Measurements from ENCODE around the gene FHOD1.

FHOD1 gene

GRCh38 chr16:67183627-67184452 lies 63.4 kb downstream of the FHOD1 start, which contains the start of gene MATCAP1:
MATCAP1 (minus strand) TSS chr16:67183963; CDS start chr16:67180610, 3,353 bp downstream.
- no peaks in the 10 kb centered on the region for H3K36me3 ChIP-seq (ENCODE audit: insufficient read depth, low read length)
- peaks cover 1% of the 10 kb centered on the region; the same call in 1 of the 2 replicates for H3K4me1 ChIP-seq (ENCODE audit: insufficient read depth, low read length)
- no peaks in the 10 kb centered on the region for H3K9me3 ChIP-seq (ENCODE audit: control insufficient read depth, insufficient read depth, low read length)
- H3K9ac ChIP-seq (ENCODE audit: low read depth, low read length) = peak within 1 kb of the TSS; percentile 99

- H3K4me1 ChIP-seq (ENCODE audit: insufficient read depth, low read length) = peaks cover 4% of the 10 kb centered on the region; the same call in 1 of the 2 replicates
- H3K9ac ChIP-seq (ENCODE audit: low read depth, low read length) = peak overlapping the region; percentile 99; the same call in 1 of the 2 replicates
- H3K36me3 ChIP-seq (ENCODE audit: insufficient read depth, low read length) = no peaks in the 10 kb centered on the region
- H3K9me3 ChIP-seq (ENCODE audit: control insufficient read depth, insufficient read depth, low read length) = no peaks in the 10 kb centered on the region
Observed at GRCh38 chr16:67183284-67183626, 64.0 kb downstream of the FHOD1 start.

GRCh38 chr16:67182288-67182687 lies 65.0 kb downstream of the FHOD1 start:
- Histone ChIP-seq H3K4me1 (ENCODE audit: insufficient read depth, low read length) (peaks cover 4% of the 10 kb centered on the region; the same call in 1 of the 2 replicates), H3K36me3 (ENCODE audit: insufficient read depth, low read length) (no peaks in the 10 kb centered on the region), H3K9me3 (ENCODE audit: control insufficient read depth, insufficient read depth, low read length) (no peaks in the 10 kb centered on the region), H3K9ac (ENCODE audit: low read depth, low read length) (no peak overlapping the region)

- no peaks in the 10 kb centered on the region for H3K9me3 ChIP-seq (ENCODE audit: control insufficient read depth, insufficient read depth, low read length)
- no peaks in the 10 kb centered on the region for H3K36me3 ChIP-seq (ENCODE audit: insufficient read depth, low read length)
- H3K4me1 ChIP-seq (ENCODE audit: insufficient read depth, low read length) = peaks cover 4% of the 10 kb centered on the region; the same call in 1 of the 2 replicates
- no peak overlapping the region for H3K9ac ChIP-seq (ENCODE audit: low read depth, low read length)
Observed at GRCh38 chr16:67181346-67181745, 65.9 kb downstream of the FHOD1 start.

- Histone ChIP-seq H3K9ac (ENCODE audit: low read depth, low read length) (no peak overlapping the region), H3K36me3 (ENCODE audit: insufficient read depth, low read length) (no peaks in the 10 kb centered on the region), H3K9me3 (ENCODE audit: control insufficient read depth, insufficient read depth, low read length) (no peaks in the 10 kb centered on the region), H3K4me1 (ENCODE audit: insufficient read depth, low read length) (peaks cover 4% of the 10 kb centered on the region; the same call in 1 of the 2 replicates)
Observed at GRCh38 chr16:67180166-67180565, 67.1 kb downstream of the FHOD1 start.

- no peaks in the 10 kb centered on the region for H3K36me3 ChIP-seq (ENCODE audit: insufficient read depth, low read length)
- peaks cover 4% of the 10 kb centered on the region; the same call in 1 of the 2 replicates for H3K4me1 ChIP-seq (ENCODE audit: insufficient read depth, low read length)
- H3K9ac ChIP-seq (ENCODE audit: low read depth, low read length) = no peak overlapping the region
Observed at GRCh38 chr16:67179421-67180080, 67.7 kb downstream of the FHOD1 start.

More at GRCh38 chr16:67179421-67180080, 67.7 kb downstream of the FHOD1 start:
- H3K9me3 ChIP-seq (ENCODE audit: control insufficient read depth, insufficient read depth, low read length) = no peaks in the 10 kb centered on the region
